ENCODE measurements around the gene GPRC5A.

GPRC5A gene

GRCh38 chr12:12952036-12952435 lies 60.7 kb downstream of the GPRC5A start, which contains the start of gene GPRC5D:
GPRC5D (minus strand) TSS chr12:12952170; CDS start chr12:12950384, 1,786 bp downstream.
- no peaks in the 10 kb centered on the region for H3K27me3 ChIP-seq (ENCODE audit: control insufficient read depth in 5 of 5, insufficient read depth in 4 of 5, low read length in 5 of 5)
- H3K4me3 ChIP-seq (ENCODE audit: low read depth in 1 of 5, low read length in 5 of 5) = no peak within 1 kb of the TSS
- H3K9me3 ChIP-seq (ENCODE audit: control insufficient read depth in 5 of 5, low read length in 5 of 5) = no peaks in the 10 kb centered on the region
- no peaks in the 10 kb centered on the region for H3K4me1 ChIP-seq (ENCODE audit: control insufficient read depth in 5 of 5, insufficient read depth in 5 of 5, low read length in 5 of 5)
- H3K36me3 ChIP-seq (ENCODE audit: control insufficient read depth in 5 of 5, insufficient read depth in 5 of 5, low read length in 5 of 5) = no peaks in the 10 kb centered on the region
- no peak within 1 kb of the TSS for H3K9ac ChIP-seq (ENCODE audit: low read length in 5 of 5)
- H3K27ac ChIP-seq (ENCODE audit: low read depth, low read length) = no peak within 1 kb of the TSS

- no peaks in the 10 kb centered on the region for H3K9me3 ChIP-seq (ENCODE audit: control insufficient read depth in 5 of 5, low read length in 5 of 5)
- no peaks in the 10 kb centered on the region for H3K36me3 ChIP-seq (ENCODE audit: control insufficient read depth in 5 of 5, insufficient read depth in 5 of 5, low read length in 5 of 5)
- no peaks in the 10 kb centered on the region for H3K27me3 ChIP-seq (ENCODE audit: control insufficient read depth in 5 of 5, insufficient read depth in 4 of 5, low read length in 5 of 5)
- no peak overlapping the region for H3K4me3 ChIP-seq (ENCODE audit: low read depth in 1 of 5, low read length in 5 of 5)
- H3K27ac ChIP-seq (ENCODE audit: low read depth, low read length) = no peak overlapping the region
- no peak overlapping the region for H3K9ac ChIP-seq (ENCODE audit: low read length in 5 of 5)
- no peaks in the 10 kb centered on the region for H3K4me1 ChIP-seq (ENCODE audit: control insufficient read depth in 5 of 5, insufficient read depth in 5 of 5, low read length in 5 of 5)
These were observed 63.0 kb downstream of the GPRC5A start for GRCh38 chr12:12954356-12954755.

- Histone ChIP-seq H3K4me3 (ENCODE audit: low read depth in 1 of 5, low read length in 5 of 5) (no peak overlapping the region), H3K27ac (ENCODE audit: low read depth, low read length) (no peak overlapping the region), H3K4me1 (ENCODE audit: control insufficient read depth in 5 of 5, insufficient read depth in 5 of 5, low read length in 5 of 5) (no peaks in the 10 kb centered on the region), H3K27me3 (ENCODE audit: control insufficient read depth in 5 of 5, insufficient read depth in 4 of 5, low read length in 5 of 5) (no peaks in the 10 kb centered on the region), H3K9ac (ENCODE audit: low read length in 5 of 5) (no peak overlapping the region), H3K36me3 (ENCODE audit: control insufficient read depth in 5 of 5, insufficient read depth in 5 of 5, low read length in 5 of 5) (no peaks in the 10 kb centered on the region), H3K9me3 (ENCODE audit: control insufficient read depth in 5 of 5, low read length in 5 of 5) (no peaks in the 10 kb centered on the region)
These were observed 63.7 kb downstream of the GPRC5A start for GRCh38 chr12:12954878-12955625.

- Histone ChIP-seq H3K27me3 (ENCODE audit: control insufficient read depth in 5 of 5, insufficient read depth in 4 of 5, low read length in 5 of 5) (no peaks in the 10 kb centered on the region), H3K27ac (ENCODE audit: low read depth, low read length) (no peak overlapping the region), H3K9ac (ENCODE audit: low read length in 5 of 5) (no peak overlapping the region), H3K9me3 (ENCODE audit: control insufficient read depth in 5 of 5, low read length in 5 of 5) (no peaks in the 10 kb centered on the region), H3K4me1 (ENCODE audit: control insufficient read depth in 5 of 5, insufficient read depth in 5 of 5, low read length in 5 of 5) (no peaks in the 10 kb centered on the region), H3K36me3 (ENCODE audit: control insufficient read depth in 5 of 5, insufficient read depth in 5 of 5, low read length in 5 of 5) (no peaks in the 10 kb centered on the region), H3K4me3 (ENCODE audit: low read depth in 1 of 5, low read length in 5 of 5) (no peak overlapping the region)
These were observed 67.5 kb downstream of the GPRC5A start for GRCh38 chr12:12958886-12959285.

- H3K4me3 ChIP-seq (ENCODE audit: low read depth in 1 of 5, low read length in 5 of 5) = no peak overlapping the region
- no peaks in the 10 kb centered on the region for H3K27me3 ChIP-seq (ENCODE audit: control insufficient read depth in 5 of 5, insufficient read depth in 4 of 5, low read length in 5 of 5)
- H3K4me1 ChIP-seq (ENCODE audit: control insufficient read depth in 5 of 5, insufficient read depth in 5 of 5, low read length in 5 of 5) = no peaks in the 10 kb centered on the region
- no peaks in the 10 kb centered on the region for H3K36me3 ChIP-seq (ENCODE audit: control insufficient read depth in 5 of 5, insufficient read depth in 5 of 5, low read length in 5 of 5)
- no peak overlapping the region for H3K9ac ChIP-seq (ENCODE audit: low read length in 5 of 5)
- H3K9me3 ChIP-seq (ENCODE audit: control insufficient read depth in 5 of 5, low read length in 5 of 5) = no peaks in the 10 kb centered on the region
- no peak overlapping the region for H3K27ac ChIP-seq (ENCODE audit: low read depth, low read length)
These were observed 69.4 kb downstream of the GPRC5A start for GRCh38 chr12:12960639-12961209.

GRCh38 chr12:12964255-12964654 lies 72.9 kb downstream of the GPRC5A start:
- Histone ChIP-seq H3K36me3 (ENCODE audit: control insufficient read depth in 5 of 5, insufficient read depth in 5 of 5, low read length in 5 of 5) (peaks cover 0 to 22% (median 11%) of the 10 kb centered on the region in 5 donors), H3K4me1 (ENCODE audit: control insufficient read depth in 5 of 5, insufficient read depth in 5 of 5, low read length in 5 of 5) (no peaks in the 10 kb centered on the region), H3K4me3 (ENCODE audit: low read depth in 1 of 5, low read length in 5 of 5) (no peak overlapping the region), H3K27ac (ENCODE audit: low read depth, low read length) (no peak overlapping the region), H3K9ac (ENCODE audit: low read length in 5 of 5) (no peak overlapping the region), H3K9me3 (ENCODE audit: control insufficient read depth in 5 of 5, low read length in 5 of 5) (no peaks in the 10 kb centered on the region), H3K27me3 (ENCODE audit: control insufficient read depth in 5 of 5, insufficient read depth in 4 of 5, low read length in 5 of 5) (no peaks in the 10 kb centered on the region)

GRCh38 chr12:12965836-12966235 lies 74.5 kb downstream of the GPRC5A start:
- no peak overlapping the region for H3K9ac ChIP-seq (ENCODE audit: low read length in 5 of 5)
- H3K27ac ChIP-seq (ENCODE audit: low read depth, low read length) = no peak overlapping the region
- H3K9me3 ChIP-seq (ENCODE audit: control insufficient read depth in 5 of 5, low read length in 5 of 5) = no peaks in the 10 kb centered on the region

More at GRCh38 chr12:12965836-12966235, 74.5 kb downstream of the GPRC5A start:
- H3K4me3 ChIP-seq (ENCODE audit: low read depth in 1 of 5, low read length in 5 of 5) = no peak overlapping the region
- H3K27me3 ChIP-seq (ENCODE audit: control insufficient read depth in 5 of 5, insufficient read depth in 4 of 5, low read length in 5 of 5) = no peaks in the 10 kb centered on the region
- peaks cover 0 to 35% (median 16%) of the 10 kb centered on the region in 5 donors for H3K36me3 ChIP-seq (ENCODE audit: control insufficient read depth in 5 of 5, insufficient read depth in 5 of 5, low read length in 5 of 5)
- no peaks in the 10 kb centered on the region for H3K4me1 ChIP-seq (ENCODE audit: control insufficient read depth in 5 of 5, insufficient read depth in 5 of 5, low read length in 5 of 5)
